Activated naive CD8-positive, alpha-beta T cell treated with anti-CD3 and anti-CD28 coated beads, Interleukin-2, amount 10 ng/mL, durations not matched to agents 7 days and 5 days (primary cell): ENCODE data around the gene ZNF780B. TPM values are rescaled to one million over a fixed set of nuclear protein-coding genes. Genes with fewer than 3 reads are reported as not detected.

Experiments
- ATAC-seq: fragments of 150-1000 bp; cut with Tn5 transposase; one replicate; pipeline ENCODE4 v1.10.0; 2021; ENCODE audit warnings: low read depth, moderate library complexity
- POLR2A ChIA-PET: fragments of 350-600 bp; sonication (Branson Sonifier 250); formaldehyde crosslinking; loops from one replicate; lab custom pipeline; 2021; ENCODE audit warnings: antibody characterized with exemption; lab: Charles Lee
- DNase-seq: peaks from one replicate; pipeline ENCODE4 v3.0.0; 2021
- H3K27ac Mint-ChIP-seq: one replicate; pipeline ENCODE4 v1.8.0; 2022; ENCODE audit warnings: mild to moderate bottlenecking, mixed read lengths
- H3K27me3 Mint-ChIP-seq: one replicate; pipeline ENCODE4 v1.8.0; 2022; ENCODE audit warnings: mild to moderate bottlenecking, moderate library complexity, mixed read lengths
- H3K36me3 Mint-ChIP-seq: one replicate; pipeline ENCODE4 v1.8.0; 2021; ENCODE audit warnings: mild to moderate bottlenecking, mixed read lengths
- H3K4me1 Mint-ChIP-seq: one replicate; pipeline ENCODE4 v1.8.0; 2021; ENCODE audit warnings: mixed read lengths
- H3K4me3 Mint-ChIP-seq: one replicate; pipeline ENCODE4 v1.8.0; 2022; ENCODE audit warnings: mild to moderate bottlenecking, moderate library complexity, mixed read lengths
- H3K9me3 Mint-ChIP-seq: one replicate; pipeline ENCODE4 v1.8.0; 2021; ENCODE audit warnings: mixed read lengths
- total RNA-seq, 2 experiments: library from RNA; stranded (reverse); gene quantifications; one replicate each; pipeline ENCODE4 v1.2.3, GENCODE V29; 2021

The ZNF780B gene
- total RNA-seq, 2 experiments from 2014 or later: 35.6 to 39.4 TPM

DNA sequence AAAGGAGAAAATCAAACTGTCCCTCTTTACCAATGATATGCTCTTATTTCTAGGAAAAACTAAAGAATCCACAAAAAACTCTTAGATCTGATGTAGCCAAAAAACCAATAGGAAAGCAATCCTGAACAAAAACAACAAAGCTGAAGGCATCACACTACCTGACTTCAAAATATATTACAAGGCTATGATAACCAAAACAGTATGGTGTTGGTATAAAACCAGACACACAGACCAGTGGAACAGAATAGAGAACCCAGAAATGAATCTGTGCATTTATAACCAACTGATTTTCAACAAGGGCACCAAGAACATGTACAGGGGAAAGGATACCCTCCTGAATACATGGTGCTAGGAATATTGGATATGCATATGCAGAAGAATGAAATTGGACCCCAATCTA is 68.9 kb downstream of the ZNF780B start:
- Mint-ChIP-seq H3K27me3 (no peaks in the 10 kb centered on the region), H3K36me3 (peaks cover 50% of the 10 kb centered on the region), H3K9me3 (peaks cover 26% of the 10 kb centered on the region), H3K4me1 (peaks cover 5% of the 10 kb centered on the region), H3K4me3 (no peak overlapping the region), H3K27ac (no peak overlapping the region)
- ATAC-seq: no peak
- DNase-seq: no peak
- POLR2A ChIA-PET: no interaction called here

DNA sequence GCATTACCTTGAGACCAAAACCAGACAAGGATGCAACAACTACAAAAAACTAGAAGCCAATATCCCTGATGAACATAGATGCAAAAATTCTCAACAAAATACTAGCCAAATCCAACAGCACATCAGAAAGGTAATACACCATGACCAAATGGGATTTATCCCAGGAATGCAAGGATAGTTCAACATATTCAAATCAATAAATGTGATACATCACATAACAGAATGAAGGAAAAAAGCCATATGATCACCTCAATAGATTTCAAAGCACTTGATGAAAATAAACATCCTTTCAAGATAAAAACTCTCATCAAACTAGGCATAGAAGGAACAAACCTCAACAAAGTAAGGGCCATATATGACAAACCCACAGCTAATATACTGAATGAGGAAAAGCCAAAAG is 69.4 kb downstream of the ZNF780B start:
- no peak for ATAC-seq
- H3K36me3 Mint-ChIP-seq: peaks cover 52% of the 10 kb centered on the region
- POLR2A ChIA-PET: no interaction called here

DNA sequence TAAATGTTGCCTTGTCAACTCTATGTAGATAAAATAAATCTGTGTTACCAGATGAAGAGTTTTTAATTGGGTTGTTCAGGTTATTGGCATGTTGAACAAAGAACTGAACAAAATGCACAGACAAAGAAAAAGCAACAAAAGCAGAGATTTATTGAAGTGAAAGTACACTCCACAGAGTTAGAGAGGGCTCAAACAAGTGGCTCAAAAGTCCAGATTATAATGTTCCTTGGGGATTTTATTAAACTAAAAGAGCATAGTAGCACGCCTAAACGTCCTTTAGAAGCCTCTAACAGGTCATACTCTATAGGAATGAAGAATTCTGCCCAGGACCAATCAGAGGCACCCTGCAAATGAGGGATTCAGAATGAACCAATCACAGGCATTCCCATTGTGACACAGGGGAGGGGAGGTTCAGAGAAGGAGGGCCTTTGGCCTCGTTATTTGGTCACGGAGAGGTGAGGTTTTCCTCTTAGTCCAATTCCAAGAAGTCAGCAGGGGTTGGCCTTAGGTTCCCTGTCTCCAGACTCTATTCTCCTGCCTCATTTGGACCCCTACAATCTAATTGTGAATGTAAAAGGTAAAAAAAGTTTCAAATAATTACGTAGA is 72.2 kb downstream of the ZNF780B start:
- POLR2A ChIA-PET: no interaction called here

More for the DNA sequence above, 69.4 kb downstream of the ZNF780B start:
- Mint-ChIP-seq H3K4me1 (peaks cover 4% of the 10 kb centered on the region), H3K27me3 (no peaks in the 10 kb centered on the region), H3K9me3 (peaks cover 26% of the 10 kb centered on the region), H3K27ac (no peak overlapping the region), H3K4me3 (no peak overlapping the region)
- no peak for DNase-seq

DNA sequence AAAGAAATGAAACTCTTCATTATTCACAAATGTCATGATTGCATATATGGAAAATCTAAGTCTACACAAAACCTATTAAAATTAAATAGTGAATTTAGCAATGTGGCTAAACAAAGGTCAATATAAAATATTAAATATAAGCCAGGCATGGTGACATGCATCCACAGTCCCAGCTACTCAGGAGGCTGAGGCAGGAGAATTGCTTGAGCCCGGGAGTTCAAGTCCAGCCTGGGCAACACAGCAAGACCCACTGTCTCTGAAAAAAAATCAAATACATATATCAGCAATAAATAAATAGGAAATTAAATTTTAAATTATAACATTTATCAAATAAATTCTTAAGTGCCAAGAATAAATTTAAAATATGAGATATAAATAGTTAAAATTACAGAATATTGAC is 73.1 kb downstream of the ZNF780B start:
- Mint-ChIP-seq H3K36me3 (peaks cover 83% of the 10 kb centered on the region), H3K27ac (no peak overlapping the region), H3K4me1 (peaks cover 3% of the 10 kb centered on the region), H3K27me3 (no peaks in the 10 kb centered on the region), H3K4me3 (no peak overlapping the region), H3K9me3 (peaks cover 26% of the 10 kb centered on the region)
- no peak for ATAC-seq
- POLR2A ChIA-PET: no interaction called here
- no peak for DNase-seq

More for the DNA sequence above, 72.2 kb downstream of the ZNF780B start:
- peaks cover 3% of the 10 kb centered on the region for H3K4me1 Mint-ChIP-seq
- DNase-seq (no peak), ATAC-seq (no peak)
- H3K27ac Mint-ChIP-seq: no peak overlapping the region
- peaks cover 26% of the 10 kb centered on the region for H3K9me3 Mint-ChIP-seq
- no peak overlapping the region for H3K4me3 Mint-ChIP-seq
- peaks cover 79% of the 10 kb centered on the region for H3K36me3 Mint-ChIP-seq
- no peaks in the 10 kb centered on the region for H3K27me3 Mint-ChIP-seq

Other genes with a start within 250 kb of the ZNF780B start
- gene DYRK1B, start 222.1 kb downstream of the ZNF780B start, total RNA-seq: 10 to 100 TPM; 15.8 to 17.3 TPM
- 100 to 1,000 TPM; 344 to 357 TPM for gene FBL, start 209.9 kb downstream of the ZNF780B start, total RNA-seq
- 10 to 100 TPM; 13.1 to 14.0 TPM for gene FCGBP, start 121.6 kb downstream of the ZNF780B start, total RNA-seq
- 10 to 100 TPM; 81.9 to 84.5 TPM for gene PSMC4, start 85.1 kb downstream of the ZNF780B start, total RNA-seq
- gene ZNF546, start 59.2 kb downstream of the ZNF780B start, total RNA-seq: 1 to 10 TPM; 9.3 to 9.9 TPM
- 10 to 100 TPM; 30.2 to 32.2 TPM for gene ZNF780A, start 34.7 kb upstream of the ZNF780B start, total RNA-seq
- gene MAP3K10, start 135.2 kb upstream of the ZNF780B start, total RNA-seq: 10 to 100 TPM; 25.6 to 26.4 TPM
- gene TTC9B, start 162.2 kb upstream of the ZNF780B start, total RNA-seq: not detected
- gene CCNP, start 170.5 kb upstream of the ZNF780B start, total RNA-seq: under 1 TPM; 0.53 to 0.99 TPM
- 100 to 1,000 TPM; 164 to 170 TPM for gene AKT2, start 229.1 kb upstream of the ZNF780B start, total RNA-seq